Right forelimb (tissue), 1 donor: ENCODE data around the gene CREB3.

Experiments
- DNase-seq: peaks from one replicate; pipeline ENCODE4 v3.0.0-alpha.2; 2018

The CREB3 gene

DNA sequence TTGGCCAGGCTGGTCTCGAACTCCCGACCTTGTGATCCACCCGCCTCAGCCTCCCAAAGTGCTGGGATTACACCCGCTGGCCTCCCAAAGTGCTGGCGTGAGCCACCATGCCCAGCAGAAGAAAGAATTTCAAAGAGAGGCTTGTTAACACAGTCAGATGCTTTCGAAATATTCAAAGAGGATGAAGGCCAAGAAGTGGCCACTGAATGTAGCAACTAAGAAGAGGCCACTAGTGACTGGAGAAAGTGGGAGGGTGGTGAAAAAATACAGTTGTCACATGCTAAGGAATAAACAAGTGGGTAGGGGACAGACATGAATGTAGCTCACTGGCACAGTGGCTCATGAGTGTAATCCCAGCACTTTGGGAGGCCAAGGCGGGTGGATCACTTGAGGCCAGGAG lies 29.8 kb upstream of the CREB3 start:
- DNase-seq, result no peak

DNA sequence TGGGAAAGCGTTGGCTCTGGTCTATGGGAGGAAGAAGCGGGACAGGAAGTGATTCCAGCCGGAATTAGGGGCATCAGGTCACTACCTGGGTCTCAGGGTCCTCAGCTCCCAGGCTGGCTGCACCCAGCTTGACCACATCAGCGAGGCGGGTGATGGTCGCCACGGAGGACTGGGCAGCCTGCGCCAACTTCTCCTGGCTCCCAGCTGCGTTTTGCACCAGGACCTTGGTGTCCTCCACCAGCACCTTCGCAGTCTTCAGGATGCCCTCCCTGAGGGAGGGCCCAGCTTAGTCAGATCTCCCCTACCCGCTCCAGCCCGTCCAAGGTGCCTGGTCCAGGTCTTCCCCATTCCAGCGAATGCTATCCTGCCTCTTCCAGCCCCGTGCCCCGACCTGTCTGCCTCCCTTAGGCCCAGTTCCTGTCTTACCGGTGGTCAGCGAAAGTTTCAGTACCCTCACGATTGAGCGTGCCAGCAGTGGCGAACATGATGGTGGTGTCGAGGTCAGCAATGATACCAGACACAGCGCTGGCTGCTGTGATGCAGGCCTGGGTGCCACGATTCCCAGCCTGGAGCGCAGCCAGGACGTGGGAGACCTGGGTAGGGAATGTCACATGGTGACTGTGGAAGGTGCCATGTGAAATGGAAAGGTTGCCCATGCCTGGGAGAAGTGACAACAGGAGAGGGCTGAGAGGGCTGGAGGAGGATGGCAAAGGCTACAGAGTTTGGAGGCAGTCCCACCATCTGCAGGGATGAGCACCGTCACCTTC lies 28.4 kb upstream of the CREB3 start:
- no peak for DNase-seq

DNA sequence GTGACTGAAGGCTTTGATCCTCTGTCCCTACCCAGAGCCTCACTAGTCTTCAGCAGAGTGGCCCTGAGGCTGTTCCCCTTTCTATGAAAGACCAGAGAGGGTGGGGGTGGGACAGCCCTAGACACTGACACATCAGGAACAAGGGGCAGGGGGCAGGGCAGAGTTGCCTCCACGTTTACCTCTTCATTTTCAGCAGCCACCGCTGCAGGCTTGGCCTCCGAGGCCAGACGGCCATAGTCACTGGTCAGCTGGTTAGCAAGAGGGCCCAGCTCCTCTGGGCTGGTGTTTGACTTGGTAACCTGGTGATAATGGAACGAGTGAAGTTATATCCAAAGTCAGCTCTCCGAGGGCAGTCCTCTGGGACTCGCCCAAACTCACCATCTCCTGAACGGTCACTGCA lies 27.1 kb upstream of the CREB3 start:
- no peak for DNase-seq

DNA sequence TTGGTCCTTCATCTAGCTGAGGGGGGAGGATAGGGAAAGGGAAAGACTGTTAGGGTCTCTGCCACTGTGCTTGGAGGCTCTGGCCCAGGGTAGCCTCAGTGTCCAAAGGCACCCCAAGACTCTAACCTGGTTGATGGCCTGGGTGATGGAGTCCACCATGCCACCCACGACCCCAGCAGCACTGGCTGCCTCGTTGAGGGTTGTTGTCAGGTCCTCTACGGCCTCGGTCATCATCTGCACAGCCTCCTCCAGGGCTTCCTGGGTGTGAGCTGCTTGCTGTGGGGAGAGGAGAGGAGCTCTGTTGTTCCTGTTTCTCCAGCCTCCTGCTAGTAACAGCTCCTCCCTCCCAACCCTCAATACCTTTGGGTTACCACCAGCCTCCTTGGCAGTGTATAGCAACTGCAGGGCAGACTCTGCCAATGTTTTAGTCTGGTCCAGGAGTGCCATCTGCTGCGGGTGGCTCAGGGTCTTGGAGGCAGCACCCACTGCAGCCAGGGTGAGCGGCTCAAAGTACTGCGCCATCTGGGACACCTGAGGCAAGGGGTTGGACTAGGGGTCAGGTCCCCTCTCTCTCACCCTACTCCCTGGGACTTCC lies 26.5 kb upstream of the CREB3 start:
- DNase-seq, result no peak

DNA sequence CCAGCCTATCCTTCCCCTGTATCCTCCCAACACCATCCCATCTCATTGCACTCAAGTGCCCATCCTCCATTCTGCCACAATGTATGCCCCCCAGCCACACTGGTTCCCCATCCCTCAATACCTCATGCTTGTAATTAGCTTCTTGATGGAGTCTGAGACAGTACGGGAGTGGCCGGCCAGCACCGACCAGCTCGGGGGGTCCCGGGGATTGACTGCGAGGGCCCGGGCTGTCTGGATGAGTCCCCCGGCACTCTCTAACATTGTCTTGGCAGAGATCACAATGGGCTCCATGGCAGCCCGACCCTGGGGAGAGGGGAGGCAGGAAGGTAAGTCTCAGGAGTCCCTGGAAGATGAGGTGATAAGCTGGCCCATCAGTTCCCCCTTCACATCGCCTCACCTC lies 25.5 kb upstream of the CREB3 start:
- DNase-seq, result no peak

DNA sequence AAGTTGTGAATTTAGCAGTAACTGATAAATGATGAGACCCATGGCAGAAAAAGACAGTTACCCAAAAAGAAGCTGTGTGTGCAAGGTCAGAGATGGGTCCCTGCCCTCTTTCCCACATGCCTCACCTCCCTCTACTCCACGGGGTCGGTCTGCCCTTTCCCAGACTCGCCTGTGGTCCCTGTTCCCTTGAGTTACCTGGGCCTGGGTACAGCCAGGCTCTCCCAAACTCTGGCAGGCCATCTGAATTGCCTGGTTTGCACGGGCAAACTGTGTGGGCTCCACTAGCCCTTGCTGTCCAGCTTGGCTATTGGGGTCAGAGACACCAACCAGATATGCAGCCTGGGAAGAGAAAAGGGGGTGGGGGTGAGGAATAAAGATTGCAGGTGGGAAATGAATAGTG lies 24.3 kb upstream of the CREB3 start:
- DNase-seq, result no peak

DNA sequence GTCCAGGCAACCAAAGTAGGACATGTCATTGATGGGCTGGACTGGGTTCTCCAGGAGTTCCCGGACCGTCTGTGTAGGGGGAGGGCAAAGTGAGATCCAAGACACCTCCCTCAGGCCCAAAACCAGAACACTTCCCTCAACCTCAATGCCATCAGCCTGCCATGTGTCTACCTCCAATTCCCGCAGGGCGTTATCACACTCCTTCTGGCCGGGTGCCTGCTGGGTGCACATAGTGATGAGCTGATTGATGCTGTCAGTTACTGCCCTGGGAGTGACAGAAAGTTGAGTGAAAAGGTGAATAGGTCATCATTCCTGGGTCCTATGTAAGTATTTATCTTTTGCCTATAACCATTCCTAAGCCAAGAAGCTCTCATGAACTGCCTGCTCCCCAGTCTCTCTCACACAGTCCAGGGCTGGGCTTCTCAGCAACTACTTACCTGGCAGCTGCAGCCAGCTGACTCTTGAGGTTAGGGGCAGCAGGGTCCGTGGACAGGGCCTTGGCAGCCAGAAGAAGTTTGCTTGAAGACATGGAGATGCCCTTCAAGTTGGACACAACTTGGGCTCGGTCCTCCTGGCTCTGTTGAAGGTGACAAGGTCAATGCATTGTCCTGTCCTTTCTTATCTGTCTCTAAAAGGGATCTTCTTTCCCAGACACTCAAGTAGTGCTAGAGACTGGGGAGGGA lies 21.5 kb upstream of the CREB3 start:
- DNase-seq, result no peak

DNA sequence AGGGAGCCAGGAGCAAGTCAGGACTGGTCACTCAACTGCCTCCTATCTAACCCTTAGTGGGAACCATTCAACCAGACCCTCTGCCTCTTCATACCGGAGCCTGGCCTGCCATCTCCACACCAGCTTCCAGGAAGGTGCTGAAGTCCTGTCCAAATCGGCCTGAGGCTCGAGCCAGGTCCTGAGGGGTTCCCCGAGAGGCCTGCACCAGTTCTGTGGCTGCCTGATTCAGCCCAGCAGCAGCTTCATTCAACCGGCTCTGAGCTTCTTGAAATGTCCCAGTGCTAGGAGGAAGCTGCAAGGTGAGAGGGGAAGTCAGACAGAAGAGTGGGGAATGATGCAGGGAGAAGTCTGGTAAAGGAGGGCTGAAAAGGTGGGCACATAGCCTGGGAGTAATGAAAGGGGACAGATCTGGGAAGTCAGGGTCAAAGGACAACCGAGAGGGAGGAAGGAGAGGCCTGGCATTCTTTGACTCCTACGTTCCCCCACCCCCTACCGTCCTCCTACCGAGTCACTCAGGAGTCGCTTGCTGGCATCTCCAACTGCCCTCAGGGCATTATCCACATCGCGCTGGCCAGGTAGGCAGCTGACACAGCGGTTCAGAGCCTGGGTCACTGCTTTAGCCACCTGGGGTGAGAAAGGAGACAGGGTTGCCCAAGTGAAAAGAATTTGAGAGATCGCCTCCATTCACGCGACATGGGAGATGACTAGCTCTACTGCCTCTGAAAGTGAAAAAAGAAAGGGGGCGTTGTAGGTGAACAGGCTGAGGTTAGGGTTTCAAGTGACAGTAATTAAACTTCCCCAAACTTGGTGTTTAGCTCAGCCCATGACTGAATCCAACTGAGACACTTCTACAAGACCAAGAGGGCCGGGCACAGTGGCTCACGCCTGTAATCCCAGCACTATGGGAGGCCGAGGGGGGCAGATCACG lies 20.7 kb upstream of the CREB3 start:
- DNase-seq, result no peak

DNA sequence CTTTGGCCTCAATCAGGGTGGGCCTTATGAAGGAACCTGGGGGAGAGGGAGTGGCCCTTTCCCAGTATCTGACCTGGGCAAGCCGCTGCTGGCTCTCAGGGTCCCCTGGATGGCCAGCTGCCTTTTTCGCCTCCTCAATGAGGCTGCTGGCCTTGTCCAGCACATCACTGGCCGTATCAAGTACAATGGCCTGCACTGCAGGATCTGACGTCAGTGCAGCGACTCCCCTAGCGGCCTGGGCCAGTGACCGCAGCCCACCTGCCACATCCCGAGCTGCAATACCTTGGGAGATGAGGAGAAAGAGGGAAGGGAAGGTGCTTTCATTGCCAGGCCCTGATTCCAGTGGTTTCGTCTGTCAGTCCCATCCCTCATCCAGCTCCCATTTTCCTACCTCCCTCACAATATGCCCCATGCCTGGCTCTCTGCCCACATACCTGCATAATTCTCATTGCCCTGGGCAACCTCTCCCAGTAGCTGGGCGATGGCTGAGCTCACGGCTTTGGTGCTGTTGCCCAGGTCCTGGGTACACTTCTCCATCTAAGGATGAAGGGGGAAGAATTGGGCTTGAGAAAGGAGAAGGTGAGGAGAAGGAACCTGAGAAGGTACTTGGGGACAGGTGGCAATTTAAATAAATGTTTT lies 19.6 kb upstream of the CREB3 start:
- no peak for DNase-seq

DNA sequence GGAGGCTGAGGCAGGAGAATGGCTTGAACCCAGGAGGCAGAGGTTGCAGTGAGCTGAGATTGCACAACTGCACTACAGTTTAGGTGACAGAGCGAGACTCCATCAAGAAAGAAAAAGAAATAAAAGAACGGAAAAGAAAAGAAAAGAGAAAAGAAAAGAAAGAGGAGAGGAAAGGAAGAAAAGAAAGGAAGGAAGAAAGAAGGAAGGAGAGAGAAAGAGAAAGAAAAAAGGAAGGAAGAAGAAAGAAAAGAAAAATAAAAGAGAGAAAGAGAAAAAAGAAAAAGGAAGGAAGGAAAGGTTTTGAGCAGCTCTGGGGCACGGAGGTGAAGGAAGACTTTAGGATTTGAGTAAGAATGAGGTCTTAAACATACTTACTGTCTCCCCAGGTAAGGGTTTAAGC lies 18.9 kb upstream of the CREB3 start:
- no peak for DNase-seq

DNA sequence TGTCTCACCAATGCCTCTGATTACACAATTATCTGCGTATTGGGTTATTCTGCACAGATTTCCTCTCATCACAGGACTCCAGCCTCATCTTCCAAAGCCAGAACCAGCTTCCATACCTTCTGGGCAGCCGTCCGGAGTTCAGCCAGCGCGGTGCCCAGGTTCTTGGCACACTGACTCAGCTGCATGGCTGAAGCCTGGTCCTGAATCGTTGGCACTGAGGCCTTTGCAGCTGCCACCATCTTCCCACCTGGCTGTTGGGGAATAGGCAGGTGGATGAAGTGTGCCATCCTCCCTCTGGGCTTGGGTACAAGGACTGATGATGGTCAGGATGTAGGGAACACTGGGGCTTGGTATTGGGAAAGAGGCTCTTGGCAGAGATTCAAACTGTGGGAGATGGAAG lies 18.3 kb upstream of the CREB3 start:
- DNase-seq, result no peak

DNA sequence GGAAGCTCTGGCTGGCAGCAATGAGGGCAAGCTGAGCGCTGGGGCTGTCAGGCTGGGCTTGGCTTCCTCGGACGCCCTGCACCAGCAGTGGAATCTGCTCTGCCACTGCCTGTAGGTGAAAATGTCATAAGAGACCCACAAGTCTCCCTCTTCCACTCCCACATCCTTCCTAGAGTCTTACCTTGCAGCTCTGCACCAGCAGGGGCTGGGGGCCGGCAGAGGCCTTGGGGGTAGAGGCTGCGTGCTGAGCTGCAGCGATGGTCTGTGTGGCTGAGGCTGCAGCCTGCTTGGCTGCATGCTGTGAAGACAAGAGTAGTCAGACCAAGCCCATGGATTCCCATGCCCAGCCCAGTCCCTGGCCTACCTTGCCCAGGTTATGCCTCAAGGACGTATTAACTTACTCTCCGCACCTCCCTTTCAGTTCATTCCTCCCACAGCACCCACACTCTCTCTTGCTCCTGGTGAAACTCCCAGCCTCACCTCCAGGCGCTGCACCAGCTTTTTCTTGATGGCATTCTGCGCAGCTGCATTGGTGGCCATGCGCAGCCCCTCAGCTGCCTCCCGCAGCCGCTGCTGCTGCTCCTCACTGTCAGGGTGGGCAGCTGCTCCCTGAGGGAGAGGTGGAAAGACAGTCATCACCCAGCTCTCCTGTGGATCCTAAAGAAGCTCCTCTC lies 17.8 kb upstream of the CREB3 start:
- DNase-seq, result no peak

DNA sequence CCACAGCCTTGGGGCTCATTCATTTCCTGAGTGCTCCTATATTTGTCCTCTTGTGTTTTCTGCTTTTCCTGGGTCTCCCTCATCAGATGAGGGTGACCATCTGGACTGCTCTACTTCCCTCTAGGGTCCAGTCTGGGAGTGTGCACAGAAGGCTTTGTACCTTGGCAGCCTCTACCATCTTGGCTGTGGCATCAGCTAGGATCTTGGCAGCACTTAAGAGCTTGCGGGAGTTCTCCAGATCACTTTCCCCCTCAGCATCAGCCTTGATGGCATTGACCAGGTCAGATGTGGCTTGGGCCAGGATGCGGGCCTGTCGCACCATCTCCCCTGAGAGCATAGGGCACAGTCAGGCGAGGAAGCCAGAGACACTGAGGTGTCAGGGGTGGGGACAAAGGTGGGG lies 16.2 kb upstream of the CREB3 start:
- no peak for DNase-seq

DNA sequence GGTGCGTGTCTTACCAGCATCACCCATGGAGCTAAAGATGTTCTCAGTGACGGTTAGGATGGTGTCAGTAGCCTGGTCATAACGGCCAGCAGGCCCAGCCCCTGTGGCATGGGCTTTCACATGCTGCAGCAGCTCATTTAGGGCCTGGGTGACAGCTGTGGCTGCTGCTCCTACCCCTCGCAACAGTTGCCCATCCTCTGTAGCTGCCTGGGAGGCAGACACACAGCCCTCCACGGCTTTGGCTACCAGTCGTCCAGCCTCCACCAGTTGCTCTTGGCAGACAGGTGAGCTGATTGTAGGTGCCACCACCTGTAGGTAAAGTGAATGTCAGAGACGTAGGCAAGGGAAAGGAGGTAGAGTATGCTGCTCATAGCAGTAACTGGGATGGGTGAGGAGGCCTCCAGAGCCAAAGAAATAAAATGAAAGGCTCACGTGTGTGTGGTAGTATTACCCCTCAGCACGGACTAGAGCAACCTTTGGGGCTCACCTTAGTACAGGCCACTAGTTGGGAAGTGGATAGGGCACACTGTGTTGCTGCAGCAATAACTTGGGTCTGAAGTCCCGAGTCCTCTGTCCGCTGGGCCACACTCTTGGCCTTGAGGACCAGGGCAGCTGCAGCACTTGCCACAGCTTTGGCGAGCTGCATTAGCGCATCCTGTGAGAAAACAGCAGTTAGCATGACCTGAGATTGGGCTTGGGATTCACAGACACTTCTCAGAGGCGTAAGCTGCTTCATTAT lies 15.2 kb upstream of the CREB3 start:
- DNase-seq, result no peak

DNA sequence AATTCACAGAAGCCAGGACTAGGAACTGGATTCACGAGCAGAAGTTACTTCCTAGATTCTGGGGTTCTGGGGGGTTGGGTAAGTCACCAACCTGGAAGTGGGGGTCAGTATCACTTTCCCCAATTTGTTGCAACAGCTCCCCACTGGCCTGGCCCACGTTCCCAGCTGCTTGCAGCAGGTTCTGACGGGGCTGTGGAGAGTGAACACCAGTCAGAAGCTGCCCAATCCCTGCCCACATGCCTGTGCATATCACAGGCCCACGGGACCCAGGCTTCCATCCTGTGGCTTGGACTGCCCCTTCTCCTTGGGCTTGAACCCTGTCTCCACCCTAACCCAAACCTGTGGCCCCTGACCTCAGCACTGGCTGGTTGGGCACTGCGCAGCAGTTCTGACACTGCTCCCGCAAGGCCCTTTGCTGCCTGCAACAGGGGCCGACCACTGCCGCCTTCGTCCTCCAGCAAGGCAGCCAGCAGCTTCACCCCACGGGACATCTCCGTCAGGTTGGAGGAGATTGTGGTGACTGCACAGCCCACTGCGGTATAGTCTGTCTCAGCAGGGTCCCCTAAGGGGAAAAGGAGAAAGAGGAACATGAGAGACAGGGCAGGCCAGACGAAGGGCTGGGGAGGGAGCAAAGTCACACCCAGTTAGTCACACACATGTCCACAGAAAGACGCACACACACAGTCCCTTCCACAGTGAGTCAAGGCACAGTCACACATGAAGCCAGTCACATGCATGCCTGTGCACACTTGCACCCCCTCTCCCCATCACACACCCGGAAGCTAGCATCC lies 13.6 kb upstream of the CREB3 start:
- no peak for DNase-seq

DNA sequence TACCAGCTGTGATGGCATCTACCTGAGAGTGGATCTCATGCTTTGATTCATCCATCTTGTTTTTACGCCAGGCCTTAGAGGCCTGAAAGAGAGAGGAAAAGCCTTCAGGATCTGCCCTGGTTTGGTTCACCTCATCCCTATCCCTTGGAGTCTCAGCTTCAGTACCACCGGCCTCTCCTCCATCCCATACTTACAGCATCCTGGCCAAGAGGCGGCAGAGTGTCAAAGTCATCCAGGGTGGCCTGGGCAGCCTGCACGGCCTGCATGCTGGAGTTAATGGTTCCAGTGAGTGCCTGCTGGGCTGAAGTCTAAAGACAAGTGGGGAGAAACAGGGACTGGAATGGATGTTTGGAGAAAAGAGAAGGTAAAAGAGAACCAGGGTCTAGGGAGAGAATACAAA lies 12.9 kb upstream of the CREB3 start:
- DNase-seq, result no peak

DNA sequence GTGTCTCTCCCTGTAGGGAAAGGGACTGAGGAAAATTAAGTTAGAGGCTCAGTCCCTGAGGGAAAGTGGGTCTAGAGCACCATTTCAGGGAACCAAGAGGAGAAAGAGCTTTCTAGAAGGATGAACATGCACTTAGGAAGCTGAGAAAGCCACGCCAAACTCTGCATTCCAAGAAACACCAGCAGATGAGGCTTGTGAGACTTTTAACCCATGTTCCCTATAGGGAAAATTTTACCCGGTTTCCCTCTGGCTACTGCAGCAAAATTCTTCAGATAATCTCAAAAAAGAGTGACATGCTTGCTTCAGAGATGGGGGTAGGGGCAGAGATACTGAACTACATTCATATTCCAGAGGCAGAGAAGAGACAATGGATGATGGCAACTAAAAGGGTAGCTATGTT lies 9.0 kb upstream of the CREB3 start:
- DNase-seq, result no peak

DNA sequence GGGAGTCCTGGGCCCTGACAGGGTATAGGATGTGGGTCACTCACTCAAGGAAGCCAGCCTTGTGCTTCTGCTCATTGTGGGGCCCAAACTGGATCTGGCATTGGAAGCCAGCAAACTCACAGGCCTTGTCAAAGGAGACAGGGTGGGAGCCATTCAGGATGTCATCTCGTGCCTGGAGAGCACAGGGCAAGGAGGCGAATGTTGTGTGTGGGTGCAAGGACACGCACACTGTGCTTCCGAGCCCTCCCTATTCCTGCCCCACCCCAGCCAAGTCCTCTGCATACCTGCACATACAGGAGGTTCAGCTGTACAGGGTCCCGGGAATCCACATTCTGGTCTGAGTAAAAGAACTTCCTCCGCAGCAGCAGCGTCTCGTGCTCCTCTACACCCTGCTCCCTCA lies 8.6 kb upstream of the CREB3 start:
- no peak for DNase-seq

DNA sequence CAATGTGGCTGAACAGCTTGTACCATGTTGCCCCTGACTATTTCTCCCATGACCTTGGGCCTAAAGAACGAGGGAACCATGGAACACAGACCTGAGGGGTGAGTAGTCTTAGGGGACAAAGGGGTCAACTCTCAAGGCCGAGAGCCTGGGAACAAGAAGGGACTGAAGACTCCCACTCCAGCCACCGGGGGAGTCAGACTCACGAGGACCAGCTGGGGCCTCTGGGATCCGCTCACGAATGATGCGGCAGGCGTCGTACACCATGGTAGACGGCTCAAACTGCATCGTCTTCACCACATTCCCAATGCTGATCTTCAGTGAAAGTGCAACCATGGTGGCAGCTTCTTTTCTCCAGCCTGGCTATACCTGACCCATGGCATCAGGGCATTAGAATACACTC lies 7.1 kb upstream of the CREB3 start:
- DNase-seq, result no peak

DNA sequence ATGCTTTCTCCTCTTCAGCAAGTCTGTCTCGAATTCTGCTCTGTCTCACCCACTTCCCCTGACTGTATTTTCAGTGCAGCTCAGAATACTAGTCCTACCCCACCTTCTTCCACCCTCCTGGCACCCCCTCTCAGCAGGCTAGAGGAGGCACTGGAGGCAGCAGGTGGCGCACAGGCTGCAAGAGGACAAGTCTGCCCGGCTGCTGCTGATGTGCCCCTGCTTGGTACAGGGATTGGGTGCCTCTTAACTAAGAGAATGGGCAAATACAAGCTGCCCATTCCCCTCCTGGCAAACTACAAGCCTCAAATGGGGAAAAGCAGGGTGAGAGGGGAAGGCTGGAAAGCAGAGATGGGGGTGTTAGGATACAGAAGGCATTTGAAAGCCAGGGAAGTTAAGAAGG lies 5.5 kb upstream of the CREB3 start:
- no peak for DNase-seq

DNA sequence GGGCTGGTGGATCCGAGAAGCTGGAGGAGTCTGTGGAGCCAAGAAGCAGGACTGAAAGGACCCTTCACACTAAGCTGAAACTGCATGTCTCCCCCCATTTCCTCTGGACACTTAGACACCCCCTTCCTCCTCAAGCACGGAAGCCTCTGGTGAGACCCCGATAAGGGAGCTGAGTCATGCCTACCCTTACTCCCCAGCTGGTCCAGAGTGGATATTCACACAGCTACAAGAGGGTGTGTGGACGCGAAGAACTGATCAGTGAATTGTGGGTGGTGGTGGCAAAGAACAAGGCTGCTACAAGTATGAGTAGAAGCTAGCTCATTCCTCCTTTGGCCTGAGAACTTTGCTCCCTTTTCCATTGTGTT lies 4.8 kb upstream of the CREB3 start:
- DNase-seq, result no peak
